Measurements from ENCODE around the gene NEUROD6. TPM values are rescaled to one million over a fixed set of nuclear protein-coding genes. Genes with fewer than 3 reads are reported as not detected.

Gene NEUROD6
- total and polyA plus RNA-seq, 2 experiments from 2014 or later, result not detected

DNA sequence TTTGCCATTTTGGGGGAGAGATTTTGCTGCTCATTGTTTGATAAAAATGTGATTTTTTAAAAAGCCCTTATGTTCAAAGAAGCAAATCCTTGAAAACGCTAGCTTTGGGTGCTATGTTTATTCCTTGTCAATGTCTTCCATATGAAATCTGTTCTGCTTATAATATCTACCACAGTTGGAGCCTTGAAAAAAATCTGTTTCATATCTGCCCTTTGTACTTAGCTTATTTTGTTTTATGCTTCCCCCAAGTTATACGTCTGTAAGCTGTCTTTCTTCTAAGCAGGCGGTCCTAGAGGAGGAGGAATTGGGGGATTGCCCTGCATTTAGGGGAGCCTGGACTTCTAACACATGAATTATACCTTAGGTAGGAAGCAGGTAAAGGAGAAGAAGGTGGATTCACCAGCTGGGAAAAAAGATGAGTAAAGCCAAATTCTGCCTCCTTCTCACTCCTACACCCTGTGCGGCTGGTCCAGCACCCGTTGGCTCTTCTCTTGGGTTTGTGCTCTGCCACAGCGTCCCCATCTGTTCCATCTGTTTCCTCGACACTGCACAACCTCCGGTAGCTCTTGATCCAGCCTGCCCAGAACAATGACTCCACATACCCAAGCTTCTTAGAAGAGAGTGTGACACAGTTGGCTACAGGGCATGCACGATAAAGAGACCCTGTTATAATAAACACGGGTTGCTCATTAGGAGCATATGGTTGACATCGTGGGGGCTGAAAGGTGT lies 31.9 kb upstream of the NEUROD6 start (continued):
- TF ChIP-seq NANOG (IDR thresholded peaks at IDR 0.05; ENCODE audit: borderline replicate concordance), result no peak
- TF ChIP-seq, protein P1, sequence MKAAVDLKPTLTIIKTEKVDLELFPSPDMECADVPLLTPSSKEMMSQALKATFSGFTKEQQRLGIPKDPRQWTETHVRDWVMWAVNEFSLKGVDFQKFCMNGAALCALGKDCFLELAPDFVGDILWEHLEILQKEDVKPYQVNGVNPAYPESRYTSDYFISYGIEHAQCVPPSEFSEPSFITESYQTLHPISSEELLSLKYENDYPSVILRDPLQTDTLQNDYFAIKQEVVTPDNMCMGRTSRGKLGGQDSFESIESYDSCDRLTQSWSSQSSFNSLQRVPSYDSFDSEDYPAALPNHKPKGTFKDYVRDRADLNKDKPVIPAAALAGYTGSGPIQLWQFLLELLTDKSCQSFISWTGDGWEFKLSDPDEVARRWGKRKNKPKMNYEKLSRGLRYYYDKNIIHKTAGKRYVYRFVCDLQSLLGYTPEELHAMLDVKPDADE (IDR thresholded peaks at IDR 0.05), result no peak
- TF ChIP-seq, protein P2, sequence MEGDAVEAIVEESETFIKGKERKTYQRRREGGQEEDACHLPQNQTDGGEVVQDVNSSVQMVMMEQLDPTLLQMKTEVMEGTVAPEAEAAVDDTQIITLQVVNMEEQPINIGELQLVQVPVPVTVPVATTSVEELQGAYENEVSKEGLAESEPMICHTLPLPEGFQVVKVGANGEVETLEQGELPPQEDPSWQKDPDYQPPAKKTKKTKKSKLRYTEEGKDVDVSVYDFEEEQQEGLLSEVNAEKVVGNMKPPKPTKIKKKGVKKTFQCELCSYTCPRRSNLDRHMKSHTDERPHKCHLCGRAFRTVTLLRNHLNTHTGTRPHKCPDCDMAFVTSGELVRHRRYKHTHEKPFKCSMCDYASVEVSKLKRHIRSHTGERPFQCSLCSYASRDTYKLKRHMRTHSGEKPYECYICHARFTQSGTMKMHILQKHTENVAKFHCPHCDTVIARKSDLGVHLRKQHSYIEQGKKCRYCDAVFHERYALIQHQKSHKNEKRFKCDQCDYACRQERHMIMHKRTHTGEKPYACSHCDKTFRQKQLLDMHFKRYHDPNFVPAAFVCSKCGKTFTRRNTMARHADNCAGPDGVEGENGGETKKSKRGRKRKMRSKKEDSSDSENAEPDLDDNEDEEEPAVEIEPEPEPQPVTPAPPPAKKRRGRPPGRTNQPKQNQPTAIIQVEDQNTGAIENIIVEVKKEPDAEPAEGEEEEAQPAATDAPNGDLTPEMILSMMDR (conservative IDR thresholded peaks at IDR 0.05; ENCODE audit: low read depth in 2 of 2), result no peak
- TF ChIP-seq EZH2phosphoT487 (IDR thresholded peaks at IDR 0.05; ENCODE audit: unreplicated experiment), result no peak
- TF ChIP-seq ZNF331 (CRISPR knock-in tag; IDR thresholded peaks at IDR 0.05; ENCODE audit: low read depth), result no peak
- TF ChIP-seq, protein P3, sequence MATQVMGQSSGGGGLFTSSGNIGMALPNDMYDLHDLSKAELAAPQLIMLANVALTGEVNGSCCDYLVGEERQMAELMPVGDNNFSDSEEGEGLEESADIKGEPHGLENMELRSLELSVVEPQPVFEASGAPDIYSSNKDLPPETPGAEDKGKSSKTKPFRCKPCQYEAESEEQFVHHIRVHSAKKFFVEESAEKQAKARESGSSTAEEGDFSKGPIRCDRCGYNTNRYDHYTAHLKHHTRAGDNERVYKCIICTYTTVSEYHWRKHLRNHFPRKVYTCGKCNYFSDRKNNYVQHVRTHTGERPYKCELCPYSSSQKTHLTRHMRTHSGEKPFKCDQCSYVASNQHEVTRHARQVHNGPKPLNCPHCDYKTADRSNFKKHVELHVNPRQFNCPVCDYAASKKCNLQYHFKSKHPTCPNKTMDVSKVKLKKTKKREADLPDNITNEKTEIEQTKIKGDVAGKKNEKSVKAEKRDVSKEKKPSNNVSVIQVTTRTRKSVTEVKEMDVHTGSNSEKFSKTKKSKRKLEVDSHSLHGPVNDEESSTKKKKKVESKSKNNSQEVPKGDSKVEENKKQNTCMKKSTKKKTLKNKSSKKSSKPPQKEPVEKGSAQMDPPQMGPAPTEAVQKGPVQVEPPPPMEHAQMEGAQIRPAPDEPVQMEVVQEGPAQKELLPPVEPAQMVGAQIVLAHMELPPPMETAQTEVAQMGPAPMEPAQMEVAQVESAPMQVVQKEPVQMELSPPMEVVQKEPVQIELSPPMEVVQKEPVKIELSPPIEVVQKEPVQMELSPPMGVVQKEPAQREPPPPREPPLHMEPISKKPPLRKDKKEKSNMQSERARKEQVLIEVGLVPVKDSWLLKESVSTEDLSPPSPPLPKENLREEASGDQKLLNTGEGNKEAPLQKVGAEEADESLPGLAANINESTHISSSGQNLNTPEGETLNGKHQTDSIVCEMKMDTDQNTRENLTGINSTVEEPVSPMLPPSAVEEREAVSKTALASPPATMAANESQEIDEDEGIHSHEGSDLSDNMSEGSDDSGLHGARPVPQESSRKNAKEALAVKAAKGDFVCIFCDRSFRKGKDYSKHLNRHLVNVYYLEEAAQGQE (IDR thresholded peaks at IDR 0.05; ENCODE audit: unreplicated experiment), result no peak
- TF ChIP-seq POLR2AphosphoS5 (IDR thresholded peaks at IDR 0.05; ENCODE audit: low read depth), result no peak
- TF ChIP-seq ZNF114 (CRISPR knock-in tag; IDR thresholded peaks at IDR 0.05), result no peak

DNA sequence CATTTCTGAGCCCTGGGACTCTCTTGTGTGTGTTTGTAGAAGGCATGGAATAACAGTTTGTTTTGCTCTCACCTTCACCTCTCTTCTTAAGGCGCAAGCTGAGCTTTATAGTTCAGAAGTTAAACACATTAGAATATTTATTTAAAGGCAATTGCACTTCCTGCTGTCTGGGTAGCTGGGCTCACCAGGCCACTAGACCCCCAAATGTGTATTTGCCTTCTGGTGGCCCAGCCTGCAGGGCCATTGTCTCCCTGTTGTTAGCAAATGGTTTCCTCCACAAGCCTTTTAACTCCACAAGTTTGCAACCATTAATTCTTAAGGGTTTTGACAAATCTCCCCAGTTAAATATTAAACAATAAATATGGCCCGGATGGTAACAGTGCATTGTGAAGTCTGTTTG lies 31.1 kb upstream of the NEUROD6 start:
- Mint-ChIP-seq H3K9me3 (no peaks in the 10 kb centered on the region), H3K36me3 (ENCODE audit: low read depth) (no peaks in the 10 kb centered on the region), H3K27ac (no peak overlapping the region), H3K4me1 (peaks cover 26% of the 10 kb centered on the region; the same call in 2 of the 3 replicates), H3K27me3 (ENCODE audit: insufficient read depth, low read depth, poor library complexity) (peaks cover 7% of the 10 kb centered on the region), H3K4me3 (no peak overlapping the region)
- Histone ChIP-seq H3K36me3 (ENCODE audit: insufficient read depth) (no peaks in the 10 kb centered on the region), H2AFZ (no peak overlapping the region), H3K27ac (ENCODE audit: low read depth) (no peak overlapping the region), H3K9me2 (ENCODE audit: insufficient read depth) (no peaks in the 10 kb centered on the region), H3K4me3 (no peak overlapping the region), H4K20me1 (replicated peaks; ENCODE audit: insufficient read depth) (no peaks in the 10 kb centered on the region), H3F3A (replicated peaks; ENCODE audit: low read depth) (no peaks in the 10 kb centered on the region), H3K4me2 (peak overlapping the region; percentile 45; the same call in 1 of the 2 replicates), H3K79me2 (replicated peaks; ENCODE audit: insufficient read depth) (no peaks in the 10 kb centered on the region), H3K27me3 (ENCODE audit: insufficient read depth) (peaks cover 9% of the 10 kb centered on the region; the same call in 1 of the 2 replicates), H3K4me1 (ENCODE audit: insufficient read depth) (peaks cover 16% of the 10 kb centered on the region)
- peak; percentile 25 for DNase-seq (ENCODE audit: low spot score)
- peak; percentile 17; the same call in 1 of the 3 replicates for ATAC-seq
- TF ChIP-seq STAT1 (IDR thresholded peaks at IDR 0.05; ENCODE audit: unreplicated experiment) (no peak), EZH2 (IDR thresholded peaks at IDR 0.05; ENCODE audit: low read depth, unreplicated experiment) (no peak), ZNF331 (CRISPR knock-in tag; IDR thresholded peaks at IDR 0.05; ENCODE audit: low read depth) (no peak), ZNF114 (CRISPR knock-in tag; IDR thresholded peaks at IDR 0.05) (no peak), JUNB (IDR thresholded peaks at IDR 0.05; ENCODE audit: unreplicated experiment) (no peak), POLR2AphosphoS5 (IDR thresholded peaks at IDR 0.05; ENCODE audit: low read depth) (no peak), NANOG (IDR thresholded peaks at IDR 0.05; ENCODE audit: borderline replicate concordance) (no peak), EZH2phosphoT487 (IDR thresholded peaks at IDR 0.05; ENCODE audit: unreplicated experiment) (no peak)
- TF ChIP-seq, protein P2 (conservative IDR thresholded peaks at IDR 0.05; ENCODE audit: low read depth in 2 of 2), result no peak
- TF ChIP-seq, protein P1 (IDR thresholded peaks at IDR 0.05), result no peak
- TF ChIP-seq, protein P3 (IDR thresholded peaks at IDR 0.05; ENCODE audit: unreplicated experiment), result no peak

Data from GM23338 (cell line).